HG02938 (cell line): ENCODE results near the gene AKAP7.
A peak's percentile ranks its signal among the peaks of the same experiment; 100 is the strongest.

ENCODE experiments used
- ATAC-seq: cut with Tn5 transposase; IDR thresholded peaks from one replicate; pipeline ENCODE4 v1.9.1; 2021; ENCODE audit warnings: mild to moderate bottlenecking, moderate library complexity; ENCODE audit not compliant: unreplicated experiment

AKAP7 gene

GRCh38 chr6:131132360-131132759 lies 2.9 kb upstream of the AKAP7 start:
- no peak for ATAC-seq

GRCh38 chr6:131134220-131134979 lies 867 bp upstream of the AKAP7 start:
- ATAC-seq, result no peak

- no peak for ATAC-seq
Measured at GRCh38 chr6:131134980-131135243, 355 bp upstream of the AKAP7 start.

GRCh38 chr6:131136021-131136786 lies 937 bp downstream of the AKAP7 start:
- peak; percentile 11 for ATAC-seq

GRCh38 chr6:131139599-131139998 lies 4.3 kb downstream of the AKAP7 start:
- ATAC-seq, result no peak

- ATAC-seq, result no peak
Measured at GRCh38 chr6:131143319-131143718, 8.1 kb downstream of the AKAP7 start.

- no peak for ATAC-seq
Measured at GRCh38 chr6:131146865-131147264, 11.6 kb downstream of the AKAP7 start.

GRCh38 chr6:131156411-131156810 lies 21.1 kb downstream of the AKAP7 start:
- no peak for ATAC-seq

- no peak for ATAC-seq
Measured at GRCh38 chr6:131159578-131159977, 24.3 kb downstream of the AKAP7 start.

GRCh38 chr6:131160254-131160758 lies 25.0 kb downstream of the AKAP7 start:
- ATAC-seq, result no peak

GRCh38 chr6:131161987-131162386 lies 26.7 kb downstream of the AKAP7 start:
- no peak for ATAC-seq

- ATAC-seq, result no peak
Measured at GRCh38 chr6:131163886-131164285, 28.6 kb downstream of the AKAP7 start.

- no peak for ATAC-seq
Measured at GRCh38 chr6:131164506-131164905, 29.2 kb downstream of the AKAP7 start.

GRCh38 chr6:131167773-131168172 lies 32.5 kb downstream of the AKAP7 start:
- ATAC-seq, result no peak

- ATAC-seq, result no peak
Measured at GRCh38 chr6:131169613-131170012, 34.3 kb downstream of the AKAP7 start.

- no peak for ATAC-seq
Measured at GRCh38 chr6:131172222-131172621, 37.0 kb downstream of the AKAP7 start.

GRCh38 chr6:131173680-131174079 lies 38.4 kb downstream of the AKAP7 start:
- ATAC-seq, result no peak

GRCh38 chr6:131175564-131175963 lies 40.3 kb downstream of the AKAP7 start:
- no peak for ATAC-seq

- ATAC-seq, result no peak
Measured at GRCh38 chr6:131177996-131178395, 42.7 kb downstream of the AKAP7 start.

- peak; percentile 76 for ATAC-seq
Measured at GRCh38 chr6:131182991-131183425, 47.7 kb downstream of the AKAP7 start.

GRCh38 chr6:131183427-131184095 lies 48.3 kb downstream of the AKAP7 start:
- ATAC-seq, result no peak

GRCh38 chr6:131191590-131191989 lies 56.3 kb downstream of the AKAP7 start:
- ATAC-seq, result no peak
